HCEC 1CT (cell line): ENCODE measurements around the gene ELANE.
"Not testable (repeated sequence)": the region's sequence is repeated elsewhere in the genome, so short reads cannot be mapped to it uniquely, and the experiment has no call there.

Source experiments
- DNase-seq: peaks from one replicate; pipeline ENCODE4 v3.0.0-alpha.2; 2017

The ELANE gene

GRCh38 chr19:814152-815078, 37.7 kb upstream of the ELANE start:
- no peak for DNase-seq

- no peak for DNase-seq
Observed at GRCh38 chr19:815079-815774, 36.9 kb upstream of the ELANE start.

- no peak for DNase-seq
Observed at GRCh38 chr19:815775-816499, 36.2 kb upstream of the ELANE start.

GRCh38 chr19:816500-816857, 35.6 kb upstream of the ELANE start:
- no peak for DNase-seq

GRCh38 chr19:820212-820611, 31.9 kb upstream of the ELANE start:
- DNase-seq: not testable (repeated sequence)

- no peak for DNase-seq
Observed at GRCh38 chr19:821231-821824, 30.8 kb upstream of the ELANE start.

- no peak for DNase-seq
Observed at GRCh38 chr19:821825-822503, 30.1 kb upstream of the ELANE start, which contains the start of gene PLPPR3. PLPPR3 (minus strand) TSS chr19:821955; CDS start chr19:821559, 396 bp downstream.

- DNase-seq: no peak
Observed at GRCh38 chr19:823565-824121, 28.5 kb upstream of the ELANE start.

- no peak for DNase-seq
Observed at GRCh38 chr19:824885-825284, 27.2 kb upstream of the ELANE start.

GRCh38 chr19:825897-826644, 26.0 kb upstream of the ELANE start:
- DNase-seq: no peak

- DNase-seq: no peak
Observed at GRCh38 chr19:827314-827709, 24.8 kb upstream of the ELANE start.

- no peak for DNase-seq
Observed at GRCh38 chr19:827710-828321, 24.3 kb upstream of the ELANE start, which contains the start of gene AZU1. AZU1 (plus strand) TSS chr19:827837; CDS start chr19:827847, 10 bp downstream.

GRCh38 chr19:829129-829758, 22.9 kb upstream of the ELANE start:
- no peak for DNase-seq

- DNase-seq: no peak
Observed at GRCh38 chr19:831407-832369, 20.4 kb upstream of the ELANE start.

- DNase-seq: no peak
Observed at GRCh38 chr19:834216-834615, 17.9 kb upstream of the ELANE start.

GRCh38 chr19:835210-835810, 16.8 kb upstream of the ELANE start:
- no peak for DNase-seq

GRCh38 chr19:840519-841206, 11.4 kb upstream of the ELANE start, which contains the start of gene PRTN3:
PRTN3 (plus strand) TSS chr19:840999; CDS start chr19:841009, 10 bp downstream.
- no peak for DNase-seq

- DNase-seq: not testable (repeated sequence)
Observed at GRCh38 chr19:842802-843179, 9.3 kb upstream of the ELANE start.
